BE2C (cell line): ENCODE results near the gene DBNDD1.
A peak's percentile ranks its signal among the peaks of the same experiment; 100 is the strongest.

Source experiments
- DNase-seq: peaks from one replicate; pipeline ENCODE4 v3.0.0-alpha.2; 2020
- H3K27me3 ChIP-seq: fragments of 250-450 bp; sonication (Bioruptor Pico); 2 replicates; pipeline ENCODE4 v1.5.1; 2020; ENCODE audit warnings: mild to moderate bottlenecking
- H3K36me3 ChIP-seq: fragments of 250-450 bp; sonication (Bioruptor Pico); 2 replicates; pipeline ENCODE4 v1.5.1; 2020; ENCODE audit warnings: mild to moderate bottlenecking
- H3K4me1 ChIP-seq: fragments of 250-450 bp; sonication (Bioruptor Pico); 2 replicates; pipeline ENCODE4 v1.5.1; 2020
- H3K4me3 ChIP-seq: 2 replicates; pipeline ENCODE4 v1.5.1; 2011; ENCODE audit warnings: low read depth, low read length
- H3K9me3 ChIP-seq: fragments of 250-450 bp; sonication (Bioruptor Pico); 2 replicates; pipeline ENCODE4 v1.5.1; 2020
- TF ChIP-seq, protein P1 (sequence below): IDR thresholded peaks from 2 replicates; pipeline ENCODE4 v1.5.1; 2012; ENCODE audit warnings: mild to moderate bottlenecking, low read depth, low read length

DBNDD1 gene

DNA sequence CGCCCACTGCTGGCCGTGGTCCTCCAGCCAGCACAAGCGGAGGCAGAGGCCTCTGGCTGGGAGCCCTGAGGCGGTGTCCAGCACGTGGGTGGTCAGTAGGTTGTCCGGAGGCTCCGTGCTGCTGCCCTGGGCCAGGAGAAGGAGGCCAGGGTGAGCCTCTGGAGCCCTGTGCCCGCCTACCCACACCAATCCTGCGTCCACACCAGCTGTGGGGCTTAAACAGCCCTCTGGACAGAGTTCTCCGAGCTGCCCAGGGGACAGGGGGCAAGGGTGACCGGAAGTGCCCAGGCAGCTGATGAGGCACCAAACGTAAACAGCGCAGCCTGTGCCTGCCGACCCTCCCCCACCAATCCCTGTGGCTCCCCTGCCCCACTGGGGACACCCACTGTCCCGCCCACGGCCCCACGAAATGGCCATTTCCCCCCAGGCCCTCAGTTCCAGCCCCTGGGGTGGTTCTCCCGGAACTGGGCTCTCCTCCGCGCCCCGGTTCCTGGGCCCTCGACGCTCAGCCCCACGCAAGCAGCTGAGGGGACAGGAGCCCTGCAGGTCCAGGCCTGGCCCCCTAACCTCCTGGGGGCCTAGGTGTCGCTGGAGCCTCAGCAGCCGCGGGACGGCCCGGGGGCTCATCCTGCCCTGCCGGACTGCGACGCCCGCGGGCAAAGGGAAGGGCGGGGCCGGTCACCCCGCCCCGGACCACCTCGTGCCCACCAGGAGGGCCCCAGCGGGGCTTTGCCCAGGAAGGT is 27.9 kb upstream of the DBNDD1 start:
- no peaks in the 10 kb centered on the region; the same call in 1 of the 2 replicates for H3K4me1 ChIP-seq
- DNase-seq: peak; percentile 45
- H3K4me3 ChIP-seq: peak overlapping the region; percentile 56
- H3K9me3 ChIP-seq: no peaks in the 10 kb centered on the region
- H3K27me3 ChIP-seq: no peaks in the 10 kb centered on the region
- H3K36me3 ChIP-seq: peaks cover 3% of the 10 kb centered on the region; the same call in 1 of the 2 replicates
- TF ChIP-seq, protein P1, sequence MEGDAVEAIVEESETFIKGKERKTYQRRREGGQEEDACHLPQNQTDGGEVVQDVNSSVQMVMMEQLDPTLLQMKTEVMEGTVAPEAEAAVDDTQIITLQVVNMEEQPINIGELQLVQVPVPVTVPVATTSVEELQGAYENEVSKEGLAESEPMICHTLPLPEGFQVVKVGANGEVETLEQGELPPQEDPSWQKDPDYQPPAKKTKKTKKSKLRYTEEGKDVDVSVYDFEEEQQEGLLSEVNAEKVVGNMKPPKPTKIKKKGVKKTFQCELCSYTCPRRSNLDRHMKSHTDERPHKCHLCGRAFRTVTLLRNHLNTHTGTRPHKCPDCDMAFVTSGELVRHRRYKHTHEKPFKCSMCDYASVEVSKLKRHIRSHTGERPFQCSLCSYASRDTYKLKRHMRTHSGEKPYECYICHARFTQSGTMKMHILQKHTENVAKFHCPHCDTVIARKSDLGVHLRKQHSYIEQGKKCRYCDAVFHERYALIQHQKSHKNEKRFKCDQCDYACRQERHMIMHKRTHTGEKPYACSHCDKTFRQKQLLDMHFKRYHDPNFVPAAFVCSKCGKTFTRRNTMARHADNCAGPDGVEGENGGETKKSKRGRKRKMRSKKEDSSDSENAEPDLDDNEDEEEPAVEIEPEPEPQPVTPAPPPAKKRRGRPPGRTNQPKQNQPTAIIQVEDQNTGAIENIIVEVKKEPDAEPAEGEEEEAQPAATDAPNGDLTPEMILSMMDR: no peak

DNA sequence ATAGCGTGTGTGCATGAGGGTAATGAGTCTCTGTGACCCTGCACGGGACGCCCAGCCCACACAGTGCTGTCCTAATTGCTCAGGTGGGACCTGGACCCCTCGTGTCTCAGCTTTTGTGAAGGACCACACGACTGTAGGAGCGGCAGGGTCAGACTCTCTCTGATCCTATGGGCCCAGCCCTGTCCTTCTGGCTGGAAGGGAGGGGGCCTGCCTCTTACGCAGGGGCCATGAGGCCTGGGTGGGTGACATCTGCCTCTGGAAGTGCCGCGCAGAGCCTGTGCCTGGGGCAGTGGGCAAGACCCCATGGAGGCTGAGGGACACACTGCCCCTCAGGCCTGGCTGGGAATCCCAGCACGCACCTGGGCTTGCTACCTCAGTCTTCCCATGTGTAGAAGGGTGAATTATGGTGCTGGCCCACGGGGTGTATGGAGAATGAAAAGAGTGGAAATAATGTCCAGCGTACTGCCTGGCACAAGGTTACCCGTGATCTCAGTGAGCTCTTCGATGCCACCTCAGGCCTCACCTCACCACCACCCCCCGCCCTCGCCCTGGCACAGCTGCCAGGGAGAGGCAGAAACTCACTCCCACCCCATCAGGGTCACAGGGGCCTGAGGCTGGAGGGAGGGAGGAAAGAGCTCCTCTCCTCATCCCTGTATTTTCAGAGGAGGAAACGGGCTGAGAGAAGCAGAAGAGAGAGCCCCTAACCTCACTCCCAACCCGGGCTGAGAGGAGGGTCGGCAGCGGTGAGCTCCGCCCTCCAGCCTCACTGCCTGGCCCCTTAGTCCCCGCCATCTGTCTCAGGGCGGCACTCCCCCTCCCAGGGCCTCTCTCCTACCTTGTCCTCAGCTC is 27.1 kb upstream of the DBNDD1 start:
- no peaks in the 10 kb centered on the region for H3K27me3 ChIP-seq
- H3K36me3 ChIP-seq: peaks cover 3% of the 10 kb centered on the region; the same call in 1 of the 2 replicates
- H3K9me3 ChIP-seq: no peaks in the 10 kb centered on the region
- TF ChIP-seq, protein P1: no peak
- peak overlapping the region; percentile 56 for H3K4me3 ChIP-seq
- DNase-seq: peak; percentile 55
- H3K4me1 ChIP-seq: no peaks in the 10 kb centered on the region; the same call in 1 of the 2 replicates

DNA sequence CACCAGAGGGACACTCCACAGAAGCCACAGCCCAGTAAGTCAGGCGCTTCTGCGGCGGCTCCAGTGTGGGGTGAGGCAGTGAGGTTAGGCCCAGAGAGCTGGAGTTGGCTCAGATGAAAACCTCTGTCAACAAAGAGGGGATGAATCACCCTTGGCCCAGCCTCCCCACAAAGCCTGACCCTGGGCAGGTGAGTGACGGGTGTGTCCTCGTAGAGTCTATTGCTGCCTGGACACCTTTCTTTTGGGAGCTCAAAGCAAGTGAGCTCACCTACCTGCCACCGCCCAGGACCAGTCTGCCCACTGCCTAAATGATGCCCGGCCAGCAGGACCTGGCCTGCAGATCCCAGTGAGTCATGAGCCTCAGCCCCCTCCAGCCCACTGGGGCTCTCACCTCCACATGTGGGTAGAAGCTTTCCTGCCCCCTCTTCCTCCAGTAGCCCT is 24.9 kb upstream of the DBNDD1 start:
- H3K27me3 ChIP-seq: no peaks in the 10 kb centered on the region
- no peak for DNase-seq
- no peak overlapping the region for H3K4me3 ChIP-seq
- peaks cover 15% of the 10 kb centered on the region for H3K36me3 ChIP-seq
- H3K4me1 ChIP-seq: no peaks in the 10 kb centered on the region; the same call in 1 of the 2 replicates
- H3K9me3 ChIP-seq: no peaks in the 10 kb centered on the region
- TF ChIP-seq, protein P1: no peak

DNA sequence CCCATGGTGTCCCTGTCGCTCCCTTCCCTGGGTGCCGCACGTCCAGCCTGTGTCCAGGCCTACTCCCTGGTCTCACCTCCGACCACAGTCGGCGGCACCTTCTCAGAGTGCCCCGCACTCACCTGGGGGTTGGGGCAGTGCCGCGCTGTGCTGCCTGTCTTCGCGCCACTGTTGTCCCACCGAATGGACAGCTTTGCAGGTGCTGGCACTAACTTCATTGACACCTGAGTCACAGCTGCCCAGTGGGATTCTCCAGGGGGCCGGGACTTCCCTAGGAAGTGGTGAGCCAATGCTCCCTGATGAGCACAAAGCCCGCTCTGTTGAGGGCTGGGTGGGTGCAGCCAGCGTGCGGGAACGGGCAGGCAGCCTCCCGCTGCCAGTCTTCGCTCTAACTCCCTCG is 24.3 kb upstream of the DBNDD1 start:
- Histone ChIP-seq H3K9me3 (no peaks in the 10 kb centered on the region), H3K4me1 (no peaks in the 10 kb centered on the region; the same call in 1 of the 2 replicates), H3K36me3 (peaks cover 21% of the 10 kb centered on the region), H3K27me3 (no peaks in the 10 kb centered on the region), H3K4me3 (no peak overlapping the region)
- TF ChIP-seq, protein P1: no peak
- DNase-seq: no peak

DNA sequence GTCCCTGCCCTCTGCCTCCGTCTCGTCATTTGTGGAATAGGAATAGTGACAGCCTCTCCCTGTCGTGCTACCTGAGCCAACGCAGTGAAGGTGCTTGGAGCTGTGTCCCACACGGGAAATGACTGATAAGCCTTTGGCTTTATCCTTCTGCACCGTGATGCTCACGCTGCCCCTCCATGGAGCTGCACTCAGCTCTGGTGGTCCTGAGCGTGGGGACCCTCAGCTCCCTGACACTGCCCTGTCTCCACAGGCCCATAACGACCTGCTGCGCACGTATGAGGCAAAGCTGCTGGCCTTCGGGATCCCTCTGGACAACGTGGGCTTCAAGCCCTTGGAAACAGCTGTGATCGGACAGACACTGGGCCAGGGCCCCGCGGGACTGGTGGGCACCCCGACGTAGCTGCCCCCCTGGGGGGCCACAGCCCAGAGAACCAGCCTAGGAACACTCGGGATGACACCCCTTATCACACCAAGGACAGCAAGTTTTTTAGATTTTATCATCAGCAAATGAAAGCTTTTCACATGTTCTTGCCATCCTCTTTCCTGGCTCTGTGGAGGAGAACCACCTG is 23.8 kb upstream of the DBNDD1 start:
- DNase-seq: no peak

More for the DNA sequence above, 23.8 kb upstream of the DBNDD1 start:
- no peak overlapping the region for H3K4me3 ChIP-seq
- peaks cover 26% of the 10 kb centered on the region for H3K36me3 ChIP-seq
- TF ChIP-seq, protein P1: no peak
- no peaks in the 10 kb centered on the region; the same call in 1 of the 2 replicates for H3K4me1 ChIP-seq
- H3K9me3 ChIP-seq: no peaks in the 10 kb centered on the region
- no peaks in the 10 kb centered on the region for H3K27me3 ChIP-seq
